ENCODE data around the gene TAPBP. TPM values are rescaled to one million over a fixed set of nuclear protein-coding genes. Genes with fewer than 3 reads are reported as not detected.

Gene TAPBP
- total RNA-seq, 1 donor from 2014 or later = 1.7 TPM

DNA sequence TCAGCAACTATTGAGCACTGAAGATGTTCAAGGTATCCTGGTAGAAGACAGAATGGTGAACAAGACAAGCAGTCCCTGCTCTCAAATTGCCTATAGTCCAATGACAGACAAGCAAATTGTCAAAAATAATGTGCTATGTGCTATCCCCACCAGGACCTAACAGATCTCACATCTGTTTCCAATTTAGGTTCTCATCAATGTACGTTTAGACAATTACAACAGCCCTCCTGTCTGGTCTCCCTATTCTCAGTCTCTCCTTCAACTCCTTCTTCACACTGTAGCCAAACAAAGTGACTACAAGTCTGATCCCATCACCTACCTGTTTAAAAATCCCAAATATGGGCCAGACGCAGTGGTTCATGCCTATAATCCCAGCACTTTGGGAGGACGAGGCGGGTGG lies 7.5 kb downstream of the TAPBP start:
- Histone ChIP-seq H3K4me1 (no peaks in the 10 kb centered on the region), H3K79me2 (ENCODE audit: low read depth) (peaks cover 20% of the 10 kb centered on the region), H3K4me2 (no peak overlapping the region), H3K36me3 (no peaks in the 10 kb centered on the region), H3F3A (ENCODE audit: low read depth) (no peaks in the 10 kb centered on the region), H3K4me3 (no peak overlapping the region), H2AFZ (replicated peaks) (no peak overlapping the region), H4K20me1 (ENCODE audit: low read depth) (peaks cover 14% of the 10 kb centered on the region), H3K27ac (no peak overlapping the region), H3K9ac (no peak overlapping the region), H3K9me3 (ENCODE audit: low read depth) (no peaks in the 10 kb centered on the region), H3K27me3 (no peaks in the 10 kb centered on the region)
- DNase-seq (ENCODE audit: low spot score) = no peak
- Mint-ChIP-seq H3K9me3 (no peaks in the 10 kb centered on the region), H3K36me3 (peaks cover 11% of the 10 kb centered on the region), H3K4me3 (no peak overlapping the region), H3K4me1 (peaks cover 8% of the 10 kb centered on the region), H3K27me3 (ENCODE audit: insufficient read depth, low read depth) (peaks cover 5% of the 10 kb centered on the region), H3K27ac (no peak overlapping the region)
- TF ChIP-seq EZH2 (IDR thresholded peaks at IDR 0.05) (no peak), EZH2phosphoT487 (IDR thresholded peaks at IDR 0.05) (no peak)
- TF ChIP-seq, protein P1, sequence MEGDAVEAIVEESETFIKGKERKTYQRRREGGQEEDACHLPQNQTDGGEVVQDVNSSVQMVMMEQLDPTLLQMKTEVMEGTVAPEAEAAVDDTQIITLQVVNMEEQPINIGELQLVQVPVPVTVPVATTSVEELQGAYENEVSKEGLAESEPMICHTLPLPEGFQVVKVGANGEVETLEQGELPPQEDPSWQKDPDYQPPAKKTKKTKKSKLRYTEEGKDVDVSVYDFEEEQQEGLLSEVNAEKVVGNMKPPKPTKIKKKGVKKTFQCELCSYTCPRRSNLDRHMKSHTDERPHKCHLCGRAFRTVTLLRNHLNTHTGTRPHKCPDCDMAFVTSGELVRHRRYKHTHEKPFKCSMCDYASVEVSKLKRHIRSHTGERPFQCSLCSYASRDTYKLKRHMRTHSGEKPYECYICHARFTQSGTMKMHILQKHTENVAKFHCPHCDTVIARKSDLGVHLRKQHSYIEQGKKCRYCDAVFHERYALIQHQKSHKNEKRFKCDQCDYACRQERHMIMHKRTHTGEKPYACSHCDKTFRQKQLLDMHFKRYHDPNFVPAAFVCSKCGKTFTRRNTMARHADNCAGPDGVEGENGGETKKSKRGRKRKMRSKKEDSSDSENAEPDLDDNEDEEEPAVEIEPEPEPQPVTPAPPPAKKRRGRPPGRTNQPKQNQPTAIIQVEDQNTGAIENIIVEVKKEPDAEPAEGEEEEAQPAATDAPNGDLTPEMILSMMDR (IDR thresholded peaks at IDR 0.05) = no peak

GRCh38 chr6:33305052-33305451 lies 8.8 kb downstream of the TAPBP start:
- Histone ChIP-seq H3K27me3 (no peaks in the 10 kb centered on the region), H3K4me3 (no peak overlapping the region), H3K79me2 (ENCODE audit: low read depth) (peaks cover 33% of the 10 kb centered on the region), H4K20me1 (ENCODE audit: low read depth) (peaks cover 27% of the 10 kb centered on the region), H2AFZ (replicated peaks) (no peak overlapping the region), H3K4me1 (no peaks in the 10 kb centered on the region), H3K27ac (no peak overlapping the region), H3K4me2 (no peak overlapping the region), H3F3A (ENCODE audit: low read depth) (peaks cover 6% of the 10 kb centered on the region), H3K36me3 (no peaks in the 10 kb centered on the region), H3K9me3 (ENCODE audit: low read depth) (no peaks in the 10 kb centered on the region), H3K9ac (no peak overlapping the region)
- no peak for DNase-seq (ENCODE audit: low spot score)
- H3K4me3 Mint-ChIP-seq = no peak overlapping the region
- peaks cover 11% of the 10 kb centered on the region for H3K36me3 Mint-ChIP-seq
- no peak overlapping the region for H3K27ac Mint-ChIP-seq
- peaks cover 2% of the 10 kb centered on the region for H3K27me3 Mint-ChIP-seq (ENCODE audit: insufficient read depth, low read depth)
- TF ChIP-seq EZH2 (IDR thresholded peaks at IDR 0.05) (no peak), EZH2phosphoT487 (IDR thresholded peaks at IDR 0.05) (no peak)
- TF ChIP-seq, protein P1 (IDR thresholded peaks at IDR 0.05) = no peak
- peaks cover 10% of the 10 kb centered on the region for H3K4me1 Mint-ChIP-seq
- H3K9me3 Mint-ChIP-seq = no peaks in the 10 kb centered on the region

DNA sequence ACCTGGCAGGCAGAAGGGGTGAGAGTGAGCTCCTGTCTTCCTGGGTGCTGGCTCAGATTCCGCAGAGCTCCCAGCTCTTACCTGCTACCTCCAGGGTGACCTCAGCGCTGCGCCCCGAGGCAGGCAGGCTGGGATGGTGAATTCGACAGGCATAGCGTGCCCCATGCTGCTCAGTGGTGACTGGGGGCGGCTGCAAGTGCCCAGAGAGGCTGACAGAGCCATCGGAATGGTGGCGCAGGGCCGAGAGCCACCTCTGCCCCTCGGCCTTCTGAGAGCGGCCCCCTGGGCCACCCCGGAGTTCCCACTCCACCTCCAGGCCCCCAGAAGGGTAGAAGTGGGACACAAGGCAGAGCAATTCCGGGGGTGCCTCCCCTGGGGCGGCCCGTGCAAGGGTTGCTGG lies 9.7 kb downstream of the TAPBP start:
- Histone ChIP-seq H3K9ac (no peak overlapping the region), H3F3A (ENCODE audit: low read depth) (peaks cover 14% of the 10 kb centered on the region), H2AFZ (replicated peaks) (no peak overlapping the region), H3K4me1 (no peaks in the 10 kb centered on the region), H4K20me1 (ENCODE audit: low read depth) (peaks cover 30% of the 10 kb centered on the region), H3K36me3 (no peaks in the 10 kb centered on the region), H3K79me2 (ENCODE audit: low read depth) (peaks cover 35% of the 10 kb centered on the region), H3K9me3 (ENCODE audit: low read depth) (no peaks in the 10 kb centered on the region), H3K27ac (no peak overlapping the region), H3K4me2 (no peak overlapping the region), H3K4me3 (no peak overlapping the region), H3K27me3 (no peaks in the 10 kb centered on the region)
- DNase-seq (ENCODE audit: low spot score) = no peak
- Mint-ChIP-seq H3K27me3 (ENCODE audit: insufficient read depth, low read depth) (peaks cover 5% of the 10 kb centered on the region), H3K27ac (no peak overlapping the region), H3K9me3 (no peaks in the 10 kb centered on the region), H3K4me1 (peaks cover 16% of the 10 kb centered on the region), H3K4me3 (no peak overlapping the region), H3K36me3 (peaks cover 13% of the 10 kb centered on the region)
- no peak for TF ChIP-seq EZH2 (IDR thresholded peaks at IDR 0.05)

GRCh38 chr6:33301877-33302276 lies 12.0 kb downstream of the TAPBP start:
- Histone ChIP-seq H3K27ac (no peak overlapping the region), H3K79me2 (ENCODE audit: low read depth) (peaks cover 39% of the 10 kb centered on the region)
- no peak overlapping the region for H3K27ac Mint-ChIP-seq

More at GRCh38 chr6:33301877-33302276, 12.0 kb downstream of the TAPBP start:
- no peak overlapping the region for H3K9ac ChIP-seq
- TF ChIP-seq EZH2 (IDR thresholded peaks at IDR 0.05) (no peak), EZH2phosphoT487 (IDR thresholded peaks at IDR 0.05) (no peak)
- TF ChIP-seq, protein P1 (IDR thresholded peaks at IDR 0.05) = no peak
- peaks cover 25% of the 10 kb centered on the region for H3K4me1 Mint-ChIP-seq
- no peak overlapping the region for H3K4me2 ChIP-seq
- no peaks in the 10 kb centered on the region for H3K27me3 ChIP-seq
- peaks cover 9% of the 10 kb centered on the region for H3K36me3 Mint-ChIP-seq
- H3K27me3 Mint-ChIP-seq (ENCODE audit: insufficient read depth, low read depth) = peaks cover 5% of the 10 kb centered on the region
- peaks cover 33% of the 10 kb centered on the region for H3F3A ChIP-seq (ENCODE audit: low read depth)
- no peak for DNase-seq (ENCODE audit: low spot score)
- peak overlapping the region; percentile 50 for H3K4me3 Mint-ChIP-seq
- peaks cover 5% of the 10 kb centered on the region for H3K4me1 ChIP-seq
- no peaks in the 10 kb centered on the region for H3K9me3 ChIP-seq (ENCODE audit: low read depth)
- no peak overlapping the region for H2AFZ ChIP-seq (replicated peaks)
- no peaks in the 10 kb centered on the region for H3K9me3 Mint-ChIP-seq
- peaks cover 30% of the 10 kb centered on the region for H4K20me1 ChIP-seq (ENCODE audit: low read depth)
- no peaks in the 10 kb centered on the region for H3K36me3 ChIP-seq
- H3K4me3 ChIP-seq = no peak overlapping the region

Data from neural progenitor cell (in vitro differentiated cells).